C4-2B (cell line): Measurements from ENCODE around the gene LRMDA.

Experiments
- ZFX ChIP-seq: fragments of 450-650 bp; IDR thresholded peaks from 2 replicates; pipeline ENCODE4 v1.6.1; 2017
- TF ChIP-seq, protein P1 (sequence below): fragments of 450-650 bp; conservative IDR thresholded peaks from 2 replicates; pipeline ENCODE4 v1.5.1; 2017; ENCODE audit warnings: mild to moderate bottlenecking

DNA sequence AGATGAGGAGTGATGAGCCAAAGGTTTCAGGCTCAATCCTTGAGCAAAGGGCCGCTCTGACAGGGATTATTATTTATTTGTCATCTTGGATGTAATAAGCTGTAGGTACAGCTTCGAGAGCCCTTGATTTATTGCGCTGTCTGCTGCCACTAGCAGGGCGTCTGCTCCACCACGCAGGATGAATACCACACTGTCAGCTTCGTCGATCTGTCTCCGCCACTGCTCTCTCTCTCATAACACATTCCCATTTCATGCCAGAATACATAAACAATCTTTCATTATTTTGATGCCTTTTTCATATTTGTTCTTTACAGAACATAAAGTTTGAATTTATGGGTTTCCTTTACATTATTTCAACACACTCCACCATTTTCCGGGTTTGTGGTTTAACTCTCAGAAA is 276.6 kb downstream of the LRMDA start:
- TF ChIP-seq, protein P1, sequence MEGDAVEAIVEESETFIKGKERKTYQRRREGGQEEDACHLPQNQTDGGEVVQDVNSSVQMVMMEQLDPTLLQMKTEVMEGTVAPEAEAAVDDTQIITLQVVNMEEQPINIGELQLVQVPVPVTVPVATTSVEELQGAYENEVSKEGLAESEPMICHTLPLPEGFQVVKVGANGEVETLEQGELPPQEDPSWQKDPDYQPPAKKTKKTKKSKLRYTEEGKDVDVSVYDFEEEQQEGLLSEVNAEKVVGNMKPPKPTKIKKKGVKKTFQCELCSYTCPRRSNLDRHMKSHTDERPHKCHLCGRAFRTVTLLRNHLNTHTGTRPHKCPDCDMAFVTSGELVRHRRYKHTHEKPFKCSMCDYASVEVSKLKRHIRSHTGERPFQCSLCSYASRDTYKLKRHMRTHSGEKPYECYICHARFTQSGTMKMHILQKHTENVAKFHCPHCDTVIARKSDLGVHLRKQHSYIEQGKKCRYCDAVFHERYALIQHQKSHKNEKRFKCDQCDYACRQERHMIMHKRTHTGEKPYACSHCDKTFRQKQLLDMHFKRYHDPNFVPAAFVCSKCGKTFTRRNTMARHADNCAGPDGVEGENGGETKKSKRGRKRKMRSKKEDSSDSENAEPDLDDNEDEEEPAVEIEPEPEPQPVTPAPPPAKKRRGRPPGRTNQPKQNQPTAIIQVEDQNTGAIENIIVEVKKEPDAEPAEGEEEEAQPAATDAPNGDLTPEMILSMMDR = no peak
- no peak for TF ChIP-seq ZFX
